B cell (primary cell): ENCODE measurements around the gene FRK.
"Not testable (repeated sequence)": the region's sequence is repeated elsewhere in the genome, so short reads cannot be mapped to it uniquely, and the experiment has no call there.

Source experiments
- EZH2 ChIP-seq: IDR thresholded peaks from 2 replicates; pipeline ENCODE4 v1.6.1; 2012; ENCODE audit warnings: borderline replicate concordance, low read depth, mild to moderate bottlenecking, moderate library complexity, low read length; ENCODE audit not compliant: insufficient read depth, poor library complexity, severe bottlenecking
- TF ChIP-seq, protein P1 (sequence below): fragments of 200-600 bp; IDR thresholded peaks from one replicate; pipeline ENCODE4 v1.8.0; 2022; ENCODE audit warnings: antibody characterized with exemption, mild to moderate bottlenecking

DNA sequence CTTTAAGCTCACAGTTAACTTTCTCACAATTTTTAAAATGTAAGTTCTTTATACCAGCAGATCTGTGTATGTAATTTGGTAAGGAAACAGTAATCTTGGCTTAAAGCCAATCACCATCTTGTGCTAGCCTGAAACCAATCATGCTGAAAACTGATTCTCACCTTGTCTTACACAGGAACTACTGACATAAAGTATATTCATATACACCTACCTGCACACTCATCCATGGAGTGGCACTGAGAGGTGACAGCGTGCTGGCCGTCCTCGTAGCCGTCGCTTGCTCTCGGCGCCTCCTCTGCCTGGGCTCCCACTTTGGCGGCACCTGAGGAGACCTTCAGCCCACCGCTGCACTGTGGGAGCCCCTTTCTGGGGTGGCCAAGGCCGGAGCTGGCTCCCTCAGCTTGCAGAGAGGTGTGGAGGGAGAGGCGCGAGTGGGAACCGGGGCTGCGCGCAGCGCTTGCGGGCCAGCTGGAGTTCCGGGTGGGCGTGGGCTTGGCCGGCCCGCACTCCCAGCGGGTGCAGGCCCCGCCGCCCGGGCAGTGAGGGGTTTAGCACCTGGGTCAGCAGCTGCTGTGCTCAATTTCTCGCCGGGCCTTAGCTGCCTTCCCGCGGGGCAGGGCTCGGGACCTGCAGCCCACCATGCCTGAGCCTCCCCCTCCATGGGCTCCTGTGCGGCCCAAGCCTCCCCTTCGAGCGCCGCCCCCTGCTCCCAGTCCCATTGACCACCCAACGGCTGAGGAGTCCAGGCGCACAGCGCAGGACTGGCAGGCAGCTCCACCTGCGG lies 171.8 kb downstream of the FRK start:
- TF ChIP-seq, protein P1, sequence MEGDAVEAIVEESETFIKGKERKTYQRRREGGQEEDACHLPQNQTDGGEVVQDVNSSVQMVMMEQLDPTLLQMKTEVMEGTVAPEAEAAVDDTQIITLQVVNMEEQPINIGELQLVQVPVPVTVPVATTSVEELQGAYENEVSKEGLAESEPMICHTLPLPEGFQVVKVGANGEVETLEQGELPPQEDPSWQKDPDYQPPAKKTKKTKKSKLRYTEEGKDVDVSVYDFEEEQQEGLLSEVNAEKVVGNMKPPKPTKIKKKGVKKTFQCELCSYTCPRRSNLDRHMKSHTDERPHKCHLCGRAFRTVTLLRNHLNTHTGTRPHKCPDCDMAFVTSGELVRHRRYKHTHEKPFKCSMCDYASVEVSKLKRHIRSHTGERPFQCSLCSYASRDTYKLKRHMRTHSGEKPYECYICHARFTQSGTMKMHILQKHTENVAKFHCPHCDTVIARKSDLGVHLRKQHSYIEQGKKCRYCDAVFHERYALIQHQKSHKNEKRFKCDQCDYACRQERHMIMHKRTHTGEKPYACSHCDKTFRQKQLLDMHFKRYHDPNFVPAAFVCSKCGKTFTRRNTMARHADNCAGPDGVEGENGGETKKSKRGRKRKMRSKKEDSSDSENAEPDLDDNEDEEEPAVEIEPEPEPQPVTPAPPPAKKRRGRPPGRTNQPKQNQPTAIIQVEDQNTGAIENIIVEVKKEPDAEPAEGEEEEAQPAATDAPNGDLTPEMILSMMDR, result not testable (repeated sequence)
- TF ChIP-seq EZH2, result not testable (repeated sequence)
